PC-9 (cell line): ENCODE measurements around the gene OR10A2. TPM values are rescaled to one million over a fixed set of nuclear protein-coding genes. Genes with fewer than 3 reads are reported as not detected.

Source experiments
- BruUV-seq: library from RNA; stranded (reverse); fragments of 400-500 nt; replicated peaks from 2 replicates; lab custom pipeline; 2021; lab: Mats Ljungman, UMichigan
- CTCF ChIA-PET: fragments of 300-600 bp; sonication (Branson Sonifier 250); formaldehyde crosslinking; loops from one replicate; lab custom pipeline; 2022; ENCODE audit warnings: antibody characterized with exemption; lab: Charles Lee
- POLR2A ChIA-PET: fragments of 300-600 bp; sonication (Branson Sonifier 250); formaldehyde crosslinking; loops from one replicate; lab custom pipeline; 2022; ENCODE audit warnings: antibody characterized with exemption; ENCODE audit not compliant: unreplicated experiment; lab: Charles Lee
- DNase-seq, 2 experiments: peaks; one replicate each; pipeline versions ENCODE4 v3.0.0 to v3.0.0-alpha.2; 2015 to 2022; ENCODE audit warnings: mixed read lengths in 1 of 2
- H2AFZ ChIP-seq: fragments of 200-600 bp; sonication (generic); 2 replicates; pipeline ENCODE4 v1.8.1; 2017; ENCODE audit warnings: antibody characterized with exemption
- H3F3A ChIP-seq: fragments of 200-600 bp; sonication (generic); 2 replicates; pipeline ENCODE4 v1.8.1; 2017; ENCODE audit warnings: antibody characterized with exemption, mild to moderate bottlenecking, low read depth; ENCODE audit not compliant: insufficient read depth
- H3K27ac ChIP-seq: fragments of 200-600 bp; sonication (generic); 2 replicates; pipeline ENCODE4 v1.6.1; 2016; ENCODE audit warnings: mixed run types
- H3K27me3 ChIP-seq: fragments of 200-600 bp; sonication (generic); 2 replicates; pipeline ENCODE4 v1.6.1; 2016; ENCODE audit warnings: low read depth, mixed run types; ENCODE audit not compliant: insufficient read depth
- H3K36me3 ChIP-seq: fragments of 200-600 bp; sonication (generic); 2 replicates; pipeline ENCODE4 v1.6.1; 2016; ENCODE audit warnings: low read depth, mixed run types
- H3K4me1 ChIP-seq: fragments of 200-600 bp; sonication (generic); replicated peaks from 2 replicates; pipeline ENCODE4 v1.6.1; 2016; ENCODE audit warnings: mixed run types; ENCODE audit not compliant: insufficient read depth
- H3K4me2 ChIP-seq: fragments of 200-600 bp; sonication (generic); 2 replicates; pipeline ENCODE4 v1.6.1; 2017; ENCODE audit warnings: mixed run types
- H3K4me3 ChIP-seq: fragments of 200-600 bp; sonication (generic); 2 replicates; pipeline ENCODE4 v1.6.1; 2016; ENCODE audit warnings: mixed run types
- H3K79me2 ChIP-seq: fragments of 200-600 bp; sonication (generic); 2 replicates; pipeline ENCODE4 v1.6.1; 2017; ENCODE audit warnings: low read depth, mixed run types
- H3K9me2 ChIP-seq: fragments of 200-600 bp; sonication (generic); 2 replicates; pipeline ENCODE4 v1.8.1; 2017; ENCODE audit warnings: mild to moderate bottlenecking; ENCODE audit not compliant: insufficient read depth
- H3K9me3 ChIP-seq: fragments of 200-600 bp; sonication (generic); 2 replicates; pipeline ENCODE4 v1.8.1; 2016; ENCODE audit warnings: low read depth; ENCODE audit not compliant: insufficient read depth
- H4K20me1 ChIP-seq: fragments of 200-600 bp; sonication (generic); 2 replicates; pipeline ENCODE4 v1.8.1; 2017; ENCODE audit not compliant: insufficient read depth
- EZH2 ChIP-seq: fragments of 200-600 bp; sonication (generic); IDR thresholded peaks from 2 replicates; pipeline ENCODE4 v1.8.0; 2017; ENCODE audit warnings: antibody characterized with exemption, low read depth
- intact Hi-C: fragments of 100-400 bp; cut with micrococcal nuclease; formaldehyde crosslinking; loops from one replicate; pipeline ENCODE4 v1.10.0; 2022; ENCODE audit not compliant: unreplicated experiment
- total RNA-seq: library from RNA; stranded (reverse); gene quantifications from 2 replicates; pipeline ENCODE4 v1.2.3, GENCODE V29; 2021
- TF ChIP-seq, protein P1 (sequence below): fragments of 200-600 bp; sonication (generic); conservative IDR thresholded peaks from 2 replicates; pipeline ENCODE4 v1.6.1; 2017; ENCODE audit warnings: mixed run types, antibody characterized with exemption, mild to moderate bottlenecking, moderate library complexity

OR10A2 gene
- total RNA-seq, 1 experiment from 2014 or later: not detected

DNA sequence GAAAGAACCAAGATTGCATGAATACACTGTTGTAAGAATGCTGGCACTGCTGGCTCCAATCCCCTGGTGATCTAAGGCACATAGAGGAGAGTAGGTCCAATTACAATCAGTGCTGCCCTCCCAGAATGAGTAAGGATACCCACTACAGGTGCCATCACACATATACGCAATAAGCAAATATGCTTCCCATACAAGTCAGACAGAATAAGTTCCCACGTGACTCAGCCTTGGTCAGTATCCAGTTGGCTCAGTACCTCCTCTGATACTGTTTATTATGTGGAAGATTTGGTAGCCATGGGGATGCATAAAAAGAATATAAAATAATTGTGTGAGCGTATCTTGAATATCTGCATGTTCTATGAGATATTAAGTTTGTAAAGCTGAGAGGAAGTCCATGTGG is 49.1 kb downstream of the OR10A2 start:
- H3K4me3 ChIP-seq: no peak overlapping the region
- ChIA-PET CTCF (no interaction called here), POLR2A (no interaction called here)
- no peaks in the 10 kb centered on the region for H3K27me3 ChIP-seq
- no peak overlapping the region for H3K27ac ChIP-seq
- no peak overlapping the region for H3K4me2 ChIP-seq
- H3K4me1 ChIP-seq: no peaks in the 10 kb centered on the region
- no peaks in the 10 kb centered on the region for H3K9me2 ChIP-seq
- no TSS peak for BruUV-seq
- intact Hi-C loops: no loop called here
- no peaks in the 10 kb centered on the region for H3K9me3 ChIP-seq
- no peaks in the 10 kb centered on the region for H4K20me1 ChIP-seq
- H2AFZ ChIP-seq: no peak overlapping the region
- TF ChIP-seq EZH2: no peak
- TF ChIP-seq, protein P1, sequence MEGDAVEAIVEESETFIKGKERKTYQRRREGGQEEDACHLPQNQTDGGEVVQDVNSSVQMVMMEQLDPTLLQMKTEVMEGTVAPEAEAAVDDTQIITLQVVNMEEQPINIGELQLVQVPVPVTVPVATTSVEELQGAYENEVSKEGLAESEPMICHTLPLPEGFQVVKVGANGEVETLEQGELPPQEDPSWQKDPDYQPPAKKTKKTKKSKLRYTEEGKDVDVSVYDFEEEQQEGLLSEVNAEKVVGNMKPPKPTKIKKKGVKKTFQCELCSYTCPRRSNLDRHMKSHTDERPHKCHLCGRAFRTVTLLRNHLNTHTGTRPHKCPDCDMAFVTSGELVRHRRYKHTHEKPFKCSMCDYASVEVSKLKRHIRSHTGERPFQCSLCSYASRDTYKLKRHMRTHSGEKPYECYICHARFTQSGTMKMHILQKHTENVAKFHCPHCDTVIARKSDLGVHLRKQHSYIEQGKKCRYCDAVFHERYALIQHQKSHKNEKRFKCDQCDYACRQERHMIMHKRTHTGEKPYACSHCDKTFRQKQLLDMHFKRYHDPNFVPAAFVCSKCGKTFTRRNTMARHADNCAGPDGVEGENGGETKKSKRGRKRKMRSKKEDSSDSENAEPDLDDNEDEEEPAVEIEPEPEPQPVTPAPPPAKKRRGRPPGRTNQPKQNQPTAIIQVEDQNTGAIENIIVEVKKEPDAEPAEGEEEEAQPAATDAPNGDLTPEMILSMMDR: no peak
- no peaks in the 10 kb centered on the region for H3F3A ChIP-seq
- DNase-seq: peak in 1 of 2 experiments; percentile 36
- no peaks in the 10 kb centered on the region for H3K79me2 ChIP-seq
- no peaks in the 10 kb centered on the region for H3K36me3 ChIP-seq

DNA sequence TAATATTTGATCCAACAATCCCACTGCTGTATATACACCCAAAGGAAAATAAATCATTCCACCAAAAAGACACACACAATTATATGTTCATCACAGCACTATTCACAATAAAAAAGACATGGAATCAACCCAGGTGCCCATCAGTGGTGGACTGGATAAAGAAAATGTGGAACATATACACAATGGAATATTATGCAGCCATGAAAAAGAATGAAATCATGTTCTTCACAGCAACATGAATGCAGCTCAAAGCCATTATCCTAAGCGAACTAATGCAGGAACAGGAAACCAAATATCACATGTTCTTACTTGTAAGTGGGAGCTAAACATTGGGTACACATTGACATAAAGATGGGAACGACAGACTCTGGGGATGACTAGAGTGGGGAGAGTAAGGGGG is 56.8 kb downstream of the OR10A2 start:
- ChIA-PET POLR2A (no interaction called here), CTCF (no interaction called here)
- H3K79me2 ChIP-seq: no peaks in the 10 kb centered on the region
- BruUV-seq: no TSS peak
- H3K4me1 ChIP-seq: no peaks in the 10 kb centered on the region
- no peaks in the 10 kb centered on the region for H3K9me3 ChIP-seq
- no peak overlapping the region for H3K4me2 ChIP-seq
- no peaks in the 10 kb centered on the region for H3F3A ChIP-seq
- H3K27ac ChIP-seq: no peak overlapping the region
- H3K27me3 ChIP-seq: no peaks in the 10 kb centered on the region
- no peak for DNase-seq
- H4K20me1 ChIP-seq: no peaks in the 10 kb centered on the region
- H3K9me2 ChIP-seq: no peaks in the 10 kb centered on the region
- no peaks in the 10 kb centered on the region for H3K36me3 ChIP-seq
- TF ChIP-seq EZH2: no peak
- TF ChIP-seq, protein P1: no peak
- no peak overlapping the region for H3K4me3 ChIP-seq
- no peak overlapping the region for H2AFZ ChIP-seq
- intact Hi-C loops: no loop called here

GRCh38 chr11:6920702-6921101 is 57.8 kb downstream of the OR10A2 start, which contains the start of gene OR2D3:
Gene OR2D3, plus strand, starts transcription at chr11:6921002. Its CDS starts 0 bp downstream, at chr11:6921002.
- intact Hi-C loops: no loop called here
- Histone ChIP-seq H3K27me3 (no peaks in the 10 kb centered on the region), H3K9me3 (no peaks in the 10 kb centered on the region), H3K36me3 (no peaks in the 10 kb centered on the region), H3K4me1 (no peaks in the 10 kb centered on the region), H3K27ac (no peak within 1 kb of the TSS), H3K4me3 (no peak within 1 kb of the TSS), H2AFZ (no peak within 1 kb of the TSS), H4K20me1 (no peaks in the 10 kb centered on the region), H3K4me2 (no peak within 1 kb of the TSS), H3K9me2 (no peaks in the 10 kb centered on the region), H3F3A (peaks cover 4% of the 10 kb centered on the region), H3K79me2 (no peaks in the 10 kb centered on the region)
- TF ChIP-seq EZH2: no peak
- TF ChIP-seq, protein P1: no peak
- CTCF ChIA-PET: no interaction called here
- no TSS peak for BruUV-seq
- DNase-seq: no peak
- POLR2A ChIA-PET: no interaction called here

Other genes with a start within 250 kb of the OR10A2 start
- gene TPP1, start 243.6 kb upstream of the OR10A2 start, total RNA-seq: 31.4 and 46.7 TPM in 2 replicates
- gene DCHS1, start 207.2 kb upstream of the OR10A2 start, total RNA-seq: 0.20 and 0.22 TPM in 2 replicates
- 35.5 and 42.4 TPM in 2 replicates for gene MRPL17, start 179.7 kb upstream of the OR10A2 start, total RNA-seq
- gene OR2AG2, start 91.1 kb upstream of the OR10A2 start, total RNA-seq: 0.11 and 0.25 TPM in 2 replicates
- gene OR2AG1, start 80.0 kb upstream of the OR10A2 start, total RNA-seq: not detected in 2 replicates
- 0.48 TPM in 1 of 2 replicates, not detected in the other for gene OR6A2, start 63.4 kb upstream of the OR10A2 start, total RNA-seq
- not detected in 2 replicates for gene OR10A5, start 17.4 kb upstream of the OR10A2 start, total RNA-seq
- not detected in 2 replicates for gene OR10A4, start 13.6 kb downstream of the OR10A2 start, total RNA-seq
- gene OR2D2, start 29.4 kb downstream of the OR10A2 start, total RNA-seq: not detected in 2 replicates
- gene OR2D3, start 57.9 kb downstream of the OR10A2 start, total RNA-seq: not detected in 2 replicates
- 2.0 and 2.6 TPM in 2 replicates for gene ZNF215, start 63.4 kb downstream of the OR10A2 start, total RNA-seq
- gene ZNF214, start 157.3 kb downstream of the OR10A2 start, total RNA-seq: 0.55 and 1.4 TPM in 2 replicates
- not detected in 2 replicates for gene NLRP14, start 157.4 kb downstream of the OR10A2 start, total RNA-seq
- not detected in 2 replicates for gene RBMXL2, start 225.9 kb downstream of the OR10A2 start, total RNA-seq